Parathyroid adenoma (tissue), 2 donors: ENCODE measurements around the gene CEACAM16.

Experiments used
- H2AFZ ChIP-seq: fragments of 300-600 bp; sonication (generic); one replicate; pipeline ENCODE4 v1.7.0; 2017; ENCODE audit warnings: antibody characterized with exemption, mild to moderate bottlenecking
- H3K27ac ChIP-seq: fragments of 300-600 bp; sonication (generic); one replicate; pipeline ENCODE4 v1.7.0; 2017
- H3K27me3 ChIP-seq: fragments of 300-600 bp; sonication (generic); one replicate; pipeline ENCODE4 v1.7.0; 2017; ENCODE audit warnings: low read length; ENCODE audit not compliant: control insufficient read depth, insufficient read depth
- H3K36me3 ChIP-seq: fragments of 300-600 bp; sonication (generic); one replicate; pipeline ENCODE4 v1.7.0; 2017; ENCODE audit warnings: low read length; ENCODE audit not compliant: control insufficient read depth, insufficient read depth
- H3K4me1 ChIP-seq: fragments of 300-600 bp; sonication (generic); one replicate; pipeline ENCODE4 v1.7.0; 2017; ENCODE audit warnings: control low read depth
- H3K4me2 ChIP-seq: fragments of 300-600 bp; sonication (generic); one replicate; pipeline ENCODE4 v1.7.0; 2017; ENCODE audit warnings: low read length
- H3K4me3 ChIP-seq: fragments of 300-600 bp; sonication (generic); one replicate; pipeline ENCODE4 v1.7.0; 2017; ENCODE audit warnings: low read depth, low read length
- H3K79me2 ChIP-seq: fragments of 300-600 bp; sonication (generic); one replicate; pipeline ENCODE4 v1.7.0; 2017; ENCODE audit warnings: control low read depth
- H3K9ac ChIP-seq: fragments of 300-600 bp; sonication (generic); one replicate; pipeline ENCODE4 v1.7.0; 2017; ENCODE audit warnings: mild to moderate bottlenecking
- H3K9me3 ChIP-seq: fragments of 300-600 bp; sonication (generic); one replicate; pipeline ENCODE4 v1.7.0; 2017; ENCODE audit warnings: low read length; ENCODE audit not compliant: control insufficient read depth
- TF ChIP-seq, protein P1 (sequence below): fragments of 300-600 bp; sonication (generic); IDR thresholded peaks from one replicate; pipeline ENCODE4 v1.7.0; 2017; ENCODE audit warnings: antibody characterized with exemption, mild to moderate bottlenecking
- donor health status: primary hyperparathyroidism.

CEACAM16 gene

DNA sequence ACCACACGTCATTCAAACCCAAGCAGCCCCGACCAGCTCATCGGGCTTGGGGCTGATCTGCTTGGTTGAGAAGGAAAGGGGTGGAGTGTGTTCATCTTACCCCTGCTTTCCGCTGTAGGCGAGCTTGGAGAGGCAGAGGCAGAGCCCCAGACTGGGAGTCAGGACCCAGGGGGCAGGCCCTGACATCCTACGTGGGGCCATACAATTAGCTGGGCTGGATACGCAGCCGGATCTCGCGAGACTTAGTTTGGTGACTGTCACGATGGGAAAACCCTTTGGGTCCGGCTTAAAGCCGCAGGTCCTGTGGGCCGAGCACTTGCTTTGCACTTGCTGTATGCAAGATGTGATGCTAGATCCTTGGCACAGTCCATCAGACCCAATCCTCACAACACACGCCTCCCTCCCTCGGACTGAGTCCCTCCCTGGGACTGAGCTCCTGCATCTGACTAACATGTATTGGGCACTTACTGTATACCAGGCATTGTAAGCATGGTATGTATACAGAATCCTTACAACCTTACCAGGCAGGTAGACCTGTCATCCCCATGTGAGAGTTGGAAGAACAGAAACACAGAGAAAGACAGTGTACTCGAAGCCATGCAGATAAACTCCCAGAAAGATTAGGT, 3.7 kb downstream of the CEACAM16 start:
- Histone ChIP-seq H3K9ac (no peak overlapping the region), H3K36me3 (no peaks in the 10 kb centered on the region), H2AFZ (no peak overlapping the region), H3K79me2 (no peaks in the 10 kb centered on the region), H3K4me1 (peaks cover 23% of the 10 kb centered on the region), H3K27ac (no peak overlapping the region), H3K27me3 (no peaks in the 10 kb centered on the region), H3K4me3 (no peak overlapping the region), H3K9me3 (no peaks in the 10 kb centered on the region), H3K4me2 (no peak overlapping the region)
- TF ChIP-seq, protein P1, sequence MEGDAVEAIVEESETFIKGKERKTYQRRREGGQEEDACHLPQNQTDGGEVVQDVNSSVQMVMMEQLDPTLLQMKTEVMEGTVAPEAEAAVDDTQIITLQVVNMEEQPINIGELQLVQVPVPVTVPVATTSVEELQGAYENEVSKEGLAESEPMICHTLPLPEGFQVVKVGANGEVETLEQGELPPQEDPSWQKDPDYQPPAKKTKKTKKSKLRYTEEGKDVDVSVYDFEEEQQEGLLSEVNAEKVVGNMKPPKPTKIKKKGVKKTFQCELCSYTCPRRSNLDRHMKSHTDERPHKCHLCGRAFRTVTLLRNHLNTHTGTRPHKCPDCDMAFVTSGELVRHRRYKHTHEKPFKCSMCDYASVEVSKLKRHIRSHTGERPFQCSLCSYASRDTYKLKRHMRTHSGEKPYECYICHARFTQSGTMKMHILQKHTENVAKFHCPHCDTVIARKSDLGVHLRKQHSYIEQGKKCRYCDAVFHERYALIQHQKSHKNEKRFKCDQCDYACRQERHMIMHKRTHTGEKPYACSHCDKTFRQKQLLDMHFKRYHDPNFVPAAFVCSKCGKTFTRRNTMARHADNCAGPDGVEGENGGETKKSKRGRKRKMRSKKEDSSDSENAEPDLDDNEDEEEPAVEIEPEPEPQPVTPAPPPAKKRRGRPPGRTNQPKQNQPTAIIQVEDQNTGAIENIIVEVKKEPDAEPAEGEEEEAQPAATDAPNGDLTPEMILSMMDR, result no peak

DNA sequence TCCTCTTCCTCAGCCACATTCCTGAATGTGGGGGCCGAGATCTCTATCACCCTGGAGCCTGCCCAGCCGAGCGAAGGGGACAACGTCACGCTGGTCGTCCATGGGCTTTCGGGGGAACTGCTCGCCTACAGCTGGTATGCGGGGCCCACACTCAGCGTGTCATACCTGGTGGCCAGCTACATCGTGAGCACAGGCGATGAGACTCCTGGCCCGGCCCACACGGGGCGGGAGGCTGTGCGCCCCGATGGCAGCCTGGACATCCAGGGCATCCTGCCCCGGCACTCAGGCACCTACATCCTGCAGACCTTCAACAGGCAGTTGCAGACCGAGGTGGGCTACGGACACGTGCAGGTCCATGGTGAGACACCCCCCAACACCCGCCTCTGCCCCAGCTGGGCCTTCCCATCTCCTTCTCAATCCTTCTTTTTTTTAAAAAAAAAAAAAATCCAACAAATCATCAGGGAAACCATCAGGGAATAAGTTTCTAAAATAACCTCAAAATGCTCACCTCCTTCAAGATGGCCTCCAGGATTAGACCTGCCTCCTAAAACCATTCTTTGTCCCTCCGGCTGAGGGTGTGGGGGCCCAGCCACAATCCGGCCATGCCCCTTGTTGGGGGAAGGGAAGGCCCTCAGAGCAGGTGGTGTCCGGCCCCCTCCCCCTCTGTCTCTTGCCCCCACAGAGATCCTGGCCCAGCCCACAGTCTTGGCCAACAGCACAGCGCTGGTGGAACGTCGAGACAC, 4.6 kb downstream of the CEACAM16 start:
- Histone ChIP-seq H3K9ac (no peak overlapping the region), H3K9me3 (no peaks in the 10 kb centered on the region), H3K36me3 (no peaks in the 10 kb centered on the region), H2AFZ (no peak overlapping the region), H3K4me3 (no peak overlapping the region), H3K4me2 (no peak overlapping the region), H3K79me2 (no peaks in the 10 kb centered on the region), H3K27ac (no peak overlapping the region), H3K4me1 (peaks cover 15% of the 10 kb centered on the region), H3K27me3 (no peaks in the 10 kb centered on the region)
- TF ChIP-seq, protein P1, result no peak

GRCh38 chr19:44704982-44705381, 6.0 kb downstream of the CEACAM16 start:
- no peak overlapping the region for H3K4me2 ChIP-seq
- no peak overlapping the region for H3K4me3 ChIP-seq
- H3K27me3 ChIP-seq, result no peaks in the 10 kb centered on the region
- peaks cover 12% of the 10 kb centered on the region for H3K4me1 ChIP-seq
- H3K27ac ChIP-seq, result no peak overlapping the region
- H3K9me3 ChIP-seq, result no peaks in the 10 kb centered on the region
- no peaks in the 10 kb centered on the region for H3K36me3 ChIP-seq
- TF ChIP-seq, protein P1, result no peak
- H3K9ac ChIP-seq, result no peak overlapping the region
- H2AFZ ChIP-seq, result peak overlapping the region; percentile 6
- H3K79me2 ChIP-seq, result no peaks in the 10 kb centered on the region

DNA sequence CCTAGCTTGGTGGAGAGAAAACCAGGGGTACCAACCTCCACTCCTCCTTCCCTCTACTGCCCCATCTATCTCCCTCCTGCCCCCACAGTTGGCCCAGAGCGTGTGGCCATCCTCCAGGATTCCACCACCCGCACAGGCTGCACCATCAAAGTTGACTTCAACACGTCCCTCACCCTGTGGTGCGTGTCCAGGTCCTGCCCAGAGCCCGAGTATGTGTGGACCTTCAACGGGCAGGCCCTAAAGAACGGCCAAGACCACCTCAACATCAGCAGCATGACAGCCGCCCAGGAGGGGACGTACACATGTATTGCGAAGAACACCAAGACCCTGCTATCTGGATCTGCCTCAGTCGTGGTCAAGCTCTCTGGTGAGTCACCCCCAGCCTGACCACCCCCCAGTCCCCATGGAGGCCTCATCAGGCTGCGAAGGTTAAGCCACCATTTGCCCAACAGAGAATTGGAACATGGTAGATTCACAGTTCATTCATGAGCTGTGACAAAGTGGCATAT, 6.6 kb downstream of the CEACAM16 start:
- Histone ChIP-seq H3K9ac (no peak overlapping the region), H3K27ac (no peak overlapping the region), H3K36me3 (no peaks in the 10 kb centered on the region)

More for the DNA sequence above, 6.6 kb downstream of the CEACAM16 start:
- Histone ChIP-seq H3K4me2 (no peak overlapping the region), H3K79me2 (no peaks in the 10 kb centered on the region), H2AFZ (no peak overlapping the region), H3K9me3 (no peaks in the 10 kb centered on the region), H3K4me3 (no peak overlapping the region), H3K27me3 (no peaks in the 10 kb centered on the region), H3K4me1 (peaks cover 12% of the 10 kb centered on the region)
- TF ChIP-seq, protein P1, result no peak
